ENCODE measurements around the gene KRT14.

GRCh38 chr17:41631898-41632285 lies 45.2 kb upstream of the KRT14 start:
- TF ChIP-seq CTCF (IDR thresholded peaks at IDR 0.05) (no peak), EP300 (IDR thresholded peaks at IDR 0.05) (no peak), POLR2AphosphoS5 (IDR thresholded peaks at IDR 0.05) (no peak)

Measured in suprapubic skin (tissue), 4 donors.